H1 (cell line): Measurements from ENCODE around the gene SHQ1. TPM values are rescaled to one million over a fixed set of nuclear protein-coding genes. Genes with fewer than 3 reads are reported as not detected.

ENCODE experiments used
- CTCF ChIA-PET: fragments of 300-600 bp; sonication (Branson Sonifier 250); formaldehyde crosslinking; loops from one replicate; lab custom pipeline; 2021; ENCODE audit not compliant: partially characterized antibody; lab: Charles Lee
- POLR2A ChIA-PET: fragments of 300-600 bp; sonication (Branson Sonifier 250); formaldehyde crosslinking; loops from one replicate; lab custom pipeline; 2021; ENCODE audit warnings: inconsistent platforms; ENCODE audit not compliant: partially characterized antibody; lab: Charles Lee
- DNase-seq, 2 experiments: peaks; one replicate each; pipeline versions ENCODE4 v3.0.0 to v3.0.0-alpha.2; 2010 to 2022; ENCODE audit warnings: low spot score in 2 of 2, low read depth in 1 of 2, mixed read lengths in 1 of 2
- FAIRE-seq: peaks from 2 replicates; lab custom pipeline; 2011; peaks lifted over from hg19 to GRCh38; lab: Jason Lieb, UNC
- H2AFZ ChIP-seq: 2 replicates; pipeline ENCODE4 v1.8.1; 2012; ENCODE audit warnings: low read length, inconsistent platforms
- H2AK5ac ChIP-seq: 2 replicates; pipeline ENCODE4 v1.6.1; 2013; ENCODE audit warnings: low read depth, low read length
- H2BK120ac ChIP-seq: replicated peaks from 2 replicates; pipeline ENCODE3; 2013; ENCODE audit warnings: low read depth, low read length, inconsistent platforms
- H2BK12ac ChIP-seq: 2 replicates; pipeline ENCODE4 v1.6.1; 2013; ENCODE audit warnings: low read depth, low read length
- H2BK15ac ChIP-seq: 2 replicates; pipeline ENCODE4 v1.6.1; 2013; ENCODE audit warnings: low read length
- H2BK20ac ChIP-seq: 2 replicates; pipeline ENCODE4 v1.6.1; 2013; ENCODE audit warnings: low read length
- H2BK5ac ChIP-seq: 2 replicates; pipeline ENCODE4 v1.6.1; 2013; ENCODE audit warnings: low read depth, low read length
- H3K14ac ChIP-seq: 2 replicates; pipeline ENCODE4 v1.6.1; 2013; ENCODE audit warnings: inconsistent platforms; ENCODE audit not compliant: insufficient read length
- H3K18ac ChIP-seq: 2 replicates; pipeline ENCODE4 v1.6.1; 2013; ENCODE audit warnings: low read length; ENCODE audit errors: extremely low read depth
- H3K23ac ChIP-seq: 2 replicates; pipeline ENCODE4 v1.6.1; 2013; ENCODE audit warnings: inconsistent platforms; ENCODE audit not compliant: insufficient read length
- H3K23me2 ChIP-seq: 2 replicates; pipeline ENCODE4 v1.6.1; 2013; ENCODE audit warnings: low read depth, low read length
- H3K27ac ChIP-seq: 2 replicates; pipeline ENCODE4 v1.6.1; 2011; ENCODE audit warnings: low read depth, low read length, inconsistent platforms
- H3K27me3 ChIP-seq, 4 experiments: replicated peaks in 1 of 4; 1 replicate in 1 of 4; 2 replicates in 3 of 4; pipeline versions ENCODE4 v1.6.1 to v1.8.1; 2011 to 2013; ENCODE audit warnings: low read length in 3 of 4, mild to moderate bottlenecking in 3 of 4, inconsistent platforms in 2 of 4, mixed read lengths in 2 of 4, moderate library complexity in 1 of 4; ENCODE audit not compliant: control insufficient read depth in 3 of 4, insufficient read depth in 3 of 4; ENCODE audit errors: extremely low read depth in 1 of 4
- H3K36me3 ChIP-seq, 4 experiments: 2 replicates each; pipeline versions ENCODE4 v1.6.1 to v1.8.1; 2011 to 2013; ENCODE audit warnings: mild to moderate bottlenecking in 4 of 4, low read length in 3 of 4, moderate library complexity in 2 of 4, control low read depth in 1 of 4, inconsistent platforms in 1 of 4; ENCODE audit not compliant: insufficient read depth in 4 of 4, control insufficient read depth in 2 of 4
- H3K4ac ChIP-seq: replicated peaks from 2 replicates; pipeline ENCODE3; 2013; ENCODE audit warnings: low read length, low read depth, mixed read lengths, inconsistent platforms; ENCODE audit not compliant: insufficient read length
- H3K4me1 ChIP-seq, 4 experiments: replicated peaks in 1 of 4; 1 replicate in 1 of 4; 2 replicates in 3 of 4; pipeline versions ENCODE4 v1.6.1 to v1.8.1; 2011 to 2013; ENCODE audit warnings: low read length in 3 of 4, inconsistent platforms in 2 of 4, mixed read lengths in 1 of 4; ENCODE audit not compliant: insufficient read depth in 4 of 4, control insufficient read depth in 3 of 4
- H3K4me2 ChIP-seq, 2 experiments: 2 replicates each; pipeline versions ENCODE4 v1.6.1 to v1.8.1; 2011 to 2013; ENCODE audit warnings: low read depth in 2 of 2, low read length in 2 of 2, control low read depth in 1 of 2, inconsistent platforms in 1 of 2, mild to moderate bottlenecking in 1 of 2; ENCODE audit not compliant: insufficient read depth in 1 of 2
- H3K4me3 ChIP-seq, 4 experiments: fragments of 200-600, 300-600 bp in 1 of 4; sonication (generic), shearing (Covaris generic), sonication (Bioruptor Twin) in 1 of 4; 2 replicates each; pipeline versions ENCODE4 v1.5.1 to v1.8.1; 2011 to 2016; ENCODE audit warnings: low read length in 4 of 4, low read depth in 3 of 4, control low read depth in 2 of 4, inconsistent platforms in 2 of 4, mild to moderate bottlenecking in 2 of 4, mixed read lengths in 1 of 4, moderate library complexity in 1 of 4; ENCODE audit not compliant: insufficient read depth in 2 of 4; ENCODE audit errors: extremely low read depth in 1 of 4
- H3K56ac ChIP-seq: replicated peaks from 2 replicates; pipeline ENCODE3; 2013; ENCODE audit warnings: low read depth, mild to moderate bottlenecking, mixed read lengths, low read length, inconsistent platforms; ENCODE audit not compliant: insufficient read length
- H3K79me1 ChIP-seq: 2 replicates; pipeline ENCODE4 v1.6.1; 2013; ENCODE audit warnings: low read depth, low read length, control low read depth
- H3K79me2 ChIP-seq, 2 experiments: 2 replicates each; pipeline versions ENCODE4 v1.6.1 to v1.8.1; 2012 to 2013; ENCODE audit warnings: low read length in 2 of 2, mild to moderate bottlenecking in 2 of 2, inconsistent platforms in 1 of 2; ENCODE audit not compliant: insufficient read depth in 2 of 2, control insufficient read depth in 1 of 2
- H3K9ac ChIP-seq, 4 experiments: replicated peaks in 1 of 4; 1 replicate in 1 of 4; 2 replicates in 3 of 4; pipeline versions ENCODE4 v1.6.1 to v1.8.1; 2011 to 2013; ENCODE audit warnings: low read depth in 3 of 4, low read length in 3 of 4, control low read depth in 2 of 4, mild to moderate bottlenecking in 2 of 4, moderate library complexity in 2 of 4, inconsistent platforms in 1 of 4; ENCODE audit errors: extremely low read depth in 1 of 4
- H3K9me3 ChIP-seq, 2 experiments: 2 replicates each; pipeline versions ENCODE4 v1.6.1 to v1.8.1; 2012 to 2013; ENCODE audit warnings: mild to moderate bottlenecking in 2 of 2, moderate library complexity in 2 of 2, control low read depth in 1 of 2, inconsistent platforms in 1 of 2, low read depth in 1 of 2, low read length in 1 of 2, mixed read lengths in 1 of 2; ENCODE audit not compliant: insufficient read depth in 2 of 2
- H4K20me1 ChIP-seq, 2 experiments: replicated peaks in 1 of 2; 2 replicates each; pipeline versions ENCODE3 to v1.8.1; 2011 to 2013; ENCODE audit warnings: inconsistent platforms in 2 of 2, low read length in 2 of 2, mild to moderate bottlenecking in 1 of 2; ENCODE audit not compliant: insufficient read depth in 2 of 2, control insufficient read depth in 1 of 2
- H4K5ac ChIP-seq: 2 replicates; pipeline ENCODE4 v1.6.1; 2013; ENCODE audit warnings: low read length, low read depth, mixed read lengths, inconsistent platforms; ENCODE audit not compliant: insufficient read length
- H4K8ac ChIP-seq: 2 replicates; pipeline ENCODE4 v1.8.0; 2013; ENCODE audit warnings: mild to moderate bottlenecking, moderate library complexity, low read length, inconsistent platforms; ENCODE audit not compliant: insufficient read depth; ENCODE audit errors: extremely low read depth
- H4K91ac ChIP-seq: replicated peaks from 2 replicates; pipeline ENCODE3; 2013; ENCODE audit warnings: low read length, mixed read lengths, inconsistent platforms; ENCODE audit not compliant: insufficient read length
- ATF3 ChIP-seq: IDR thresholded peaks from 2 replicates; pipeline ENCODE4 v1.6.1; 2011; ENCODE audit warnings: low read depth, mild to moderate bottlenecking, low read length; ENCODE audit not compliant: insufficient read depth
- BCL11A ChIP-seq, 2 experiments: IDR thresholded peaks; one replicate each; pipeline ENCODE4 v1.6.1; 2011; ENCODE audit warnings: low read depth in 2 of 2, low read length in 2 of 2, mild to moderate bottlenecking in 2 of 2
- CHD1 ChIP-seq: IDR thresholded peaks from 2 replicates; pipeline ENCODE4 v1.6.1; 2012; ENCODE audit warnings: low read depth, low read length, improper control_type of control experiment
- E2F6 ChIP-seq: IDR thresholded peaks from 2 replicates; pipeline ENCODE4 v1.6.1; 2012; ENCODE audit warnings: inconsistent platforms
- EP300 ChIP-seq, 2 experiments: IDR thresholded peaks; 1 replicate in 1 of 2; 2 replicates in 1 of 2; pipeline ENCODE4 v1.6.1; 2011 to 2012; ENCODE audit warnings: low read depth in 2 of 2, low read length in 2 of 2, mild to moderate bottlenecking in 2 of 2, borderline replicate concordance in 1 of 2, inconsistent platforms in 1 of 2, moderate library complexity in 1 of 2
- FOSL1 ChIP-seq: IDR thresholded peaks from 2 replicates; pipeline ENCODE4 v1.6.1; 2011; ENCODE audit warnings: mild to moderate bottlenecking, low read depth, low read length, moderate library complexity; ENCODE audit not compliant: insufficient read depth
- NANOG ChIP-seq: IDR thresholded peaks from 2 replicates; pipeline ENCODE4 v1.6.1; 2011; ENCODE audit warnings: low read length, low read depth, mild to moderate bottlenecking, inconsistent platforms; ENCODE audit not compliant: insufficient read depth, poor library complexity, severe bottlenecking
- NRF1 ChIP-seq: IDR thresholded peaks from 2 replicates; pipeline ENCODE4 v1.6.1; 2011; ENCODE audit warnings: mild to moderate bottlenecking, low read depth, low read length, improper control_type of control experiment
- PHF8 ChIP-seq: fragments of 200-600 bp; sonication (generic); conservative IDR thresholded peaks from 2 replicates; pipeline ENCODE4 v1.7.1; 2012; ENCODE audit warnings: low read depth, mild to moderate bottlenecking, inconsistent platforms, low read length, moderate library complexity
- POLR2A ChIP-seq, 2 experiments: IDR thresholded peaks; 1 replicate in 1 of 2; 2 replicates in 1 of 2; pipeline ENCODE4 v1.6.1; 2011; ENCODE audit warnings: low read depth in 2 of 2, low read length in 2 of 2, mild to moderate bottlenecking in 2 of 2; ENCODE audit errors: control extremely low read depth in 1 of 2
- RFX5 ChIP-seq: IDR thresholded peaks from 2 replicates; pipeline ENCODE4 v1.6.1; 2011; ENCODE audit warnings: low read depth, low read length, improper control_type of control experiment, borderline replicate concordance
- TCF12 ChIP-seq: IDR thresholded peaks from 2 replicates; pipeline ENCODE4 v1.6.1; 2011; ENCODE audit warnings: low read depth, mild to moderate bottlenecking, low read length
- ZNF274 ChIP-seq: IDR thresholded peaks from 2 replicates; pipeline ENCODE4 v1.7.0; 2012; ENCODE audit warnings: low read length, borderline replicate concordance; ENCODE audit errors: extremely low read depth
- WGBS, 2 experiments: shearing (Covaris generic) in 1 of 2; methylation state at CpG; one replicate each; pipeline versions ENCODE4 v1.1.6 to v1.1.7; 2013 to 2015; ENCODE audit warnings: low lambda C conversion rate in 2 of 2, mixed read lengths in 2 of 2, inconsistent platforms in 1 of 2, low coverage in 1 of 2, missing lambda C conversion rate in 1 of 2; ENCODE audit not compliant: insufficient replicate concordance in 2 of 2, insufficient coverage in 1 of 2, insufficient read length in 1 of 2; ENCODE audit errors: extremely low coverage in 1 of 2, missing lambda C conversion rate in 1 of 2; 5-methylcytosine and 5-hydroxymethylcytosine counted together
- polyA plus RNA-seq, 7 experiments: library from polyadenylated mRNA; depleted of rRNA in 3 of 7; stranded (reverse) in 5 of 7; unstranded in 2 of 7; fragments of >200 nt in 5 of 7; fragments of 200-250 nt in 2 of 7; gene quantifications; 1 replicate in 5 of 7; 2 replicates in 1 of 7; 4 replicates in 1 of 7; pipeline versions ENCODE4 v1.2.1 to v1.2.3, GENCODE V29; 2011 to 2013; ENCODE audit warnings: missing spikeins in 2 of 7, mixed read lengths in 2 of 7
- total RNA-seq: library from RNA; stranded (reverse); fragmentation: NEBNext Ultra II Directional; extraction: Animal tissue kit (Norgen Biotek cat#: 25700); gene quantifications from 2 replicates; pipeline ENCODE4 v1.2.1, GENCODE V29; 2021

SHQ1 gene
- total and polyA plus RNA-seq, 2 of the 8 experiments (the other 6 are each of a cell fraction or from before 2014, with no cell fraction given) = 10.7 to 34.4 TPM

- Histone ChIP-seq H2AK5ac (no peak overlapping the region), H3K4ac (no peak overlapping the region), H3K9ac (no peak overlapping the region), H4K8ac (no peak overlapping the region), H3K4me2 (no peak overlapping the region), H3K23ac (no peak overlapping the region), H3K9me3 (no peaks in the 10 kb centered on the region), H4K5ac (no peak overlapping the region), H3K4me3 (no peak overlapping the region), H3K4me1 (peaks cover 0 to 2% (median 0%) of the 10 kb centered on the region in 4 experiments; a peak in 1 of 7 replicates), H2BK12ac (no peak overlapping the region), H3K18ac (no peak overlapping the region), H2BK15ac (no peak overlapping the region), H2AFZ (no peak overlapping the region), H3K27me3 (no peaks in the 10 kb centered on the region), H2BK120ac (no peak overlapping the region), H3K27ac (no peak overlapping the region), H2BK20ac (no peak overlapping the region), H3K56ac (no peak overlapping the region), H3K23me2 (no peaks in the 10 kb centered on the region; the same call in 1 of the 2 replicates), H3K14ac (no peak overlapping the region), H3K36me3 (no peaks in the 10 kb centered on the region), H3K79me2 (no peaks in the 10 kb centered on the region), H3K79me1 (no peaks in the 10 kb centered on the region), H2BK5ac (no peak overlapping the region), H4K91ac (no peak overlapping the region), H4K20me1 (no peaks in the 10 kb centered on the region)
- 95% methylated on average over 10 of the region's 10 CpGs; no CpG with 5 or more reads in 1 of the 2 experiments for WGBS, 2 experiments
- ChIA-PET CTCF (interaction anchor here (1.0 to 1.3 kb wide), 2 partner anchors 54 to 58 kb away, joined by 3 to 4 read pairs; no protein-coding TSS in a partner anchor), POLR2A (interaction anchor here (0.6 kb wide), 2 partner anchors 109 to 376 kb away, joined by 3 read pairs; no protein-coding TSS in a partner anchor)
- FAIRE-seq = no peak
- peak in 1 of 2 experiments; percentile 39 for DNase-seq
- TF ChIP-seq CHD1 = no peak
- no peak for TF ChIP-seq NRF1
- TF ChIP-seq FOSL1 = no peak
- no peak for TF ChIP-seq PHF8
- no peak for TF ChIP-seq ZNF274
- no peak for TF ChIP-seq TCF12
- no peak for TF ChIP-seq RFX5
- TF ChIP-seq ATF3 = no peak
- TF ChIP-seq EP300 (IDR thresholded peaks at IDR 0.05; ENCODE audit: borderline replicate concordance in 1 of 2, low read depth in 2 of 2, low read length in 2 of 2) = no peak
- TF ChIP-seq BCL11A (IDR thresholded peaks at IDR 0.05; ENCODE audit: low read depth in 2 of 2, low read length in 2 of 2) = no peak
- TF ChIP-seq E2F6 = no peak
- TF ChIP-seq NANOG = no peak
- TF ChIP-seq POLR2A (IDR thresholded peaks at IDR 0.05; ENCODE audit: control extremely low read depth in 1 of 2, low read depth in 2 of 2, low read length in 2 of 2) = no peak
Measured at GRCh38 chr3:72724070-72724469, 124.2 kb downstream of the SHQ1 start.
